ENCODE measurements around the gene ADGRL1. TPM values are rescaled to one million over a fixed set of nuclear protein-coding genes. Genes with fewer than 3 reads are reported as not detected.
"Not testable (repeated sequence)": the region's sequence is repeated elsewhere in the genome, so short reads cannot be mapped to it uniquely, and the experiment has no call there.

ADGRL1 gene
- total RNA-seq, 1 experiment from 2014 or later = 26.5 TPM

DNA sequence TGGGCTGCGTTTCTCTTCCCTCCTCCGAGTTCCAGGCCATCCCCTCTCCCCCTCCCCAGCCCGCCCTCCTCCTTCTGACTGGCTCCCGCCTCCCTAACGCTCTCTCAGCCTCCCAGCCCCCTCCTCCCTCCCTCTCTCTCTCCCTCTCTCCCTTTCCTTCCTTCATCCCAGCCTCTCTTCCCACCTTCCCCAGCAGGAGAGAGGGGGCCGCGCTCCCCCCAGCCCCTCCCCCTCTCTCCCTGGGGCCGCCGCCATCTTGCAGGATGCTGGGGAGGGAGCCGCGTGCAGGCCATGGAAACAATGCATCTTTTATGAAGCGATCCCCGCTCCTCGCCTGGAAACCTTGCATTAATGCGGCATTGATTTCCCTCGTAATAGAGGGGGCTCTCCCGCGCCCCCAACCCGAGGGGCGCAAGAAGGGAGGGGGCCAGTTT, 42.6 kb upstream of the ADGRL1 start:
- no peak overlapping the region for H3K27ac Mint-ChIP-seq (ENCODE audit: unreplicated experiment)
- no peak for DNase-seq
- H3K36me3 Mint-ChIP-seq (ENCODE audit: insufficient read depth, unreplicated experiment) = no peaks in the 10 kb centered on the region
- H3K27me3 Mint-ChIP-seq (ENCODE audit: unreplicated experiment) = peaks cover 18% of the 10 kb centered on the region
- TF ChIP-seq, protein P1, sequence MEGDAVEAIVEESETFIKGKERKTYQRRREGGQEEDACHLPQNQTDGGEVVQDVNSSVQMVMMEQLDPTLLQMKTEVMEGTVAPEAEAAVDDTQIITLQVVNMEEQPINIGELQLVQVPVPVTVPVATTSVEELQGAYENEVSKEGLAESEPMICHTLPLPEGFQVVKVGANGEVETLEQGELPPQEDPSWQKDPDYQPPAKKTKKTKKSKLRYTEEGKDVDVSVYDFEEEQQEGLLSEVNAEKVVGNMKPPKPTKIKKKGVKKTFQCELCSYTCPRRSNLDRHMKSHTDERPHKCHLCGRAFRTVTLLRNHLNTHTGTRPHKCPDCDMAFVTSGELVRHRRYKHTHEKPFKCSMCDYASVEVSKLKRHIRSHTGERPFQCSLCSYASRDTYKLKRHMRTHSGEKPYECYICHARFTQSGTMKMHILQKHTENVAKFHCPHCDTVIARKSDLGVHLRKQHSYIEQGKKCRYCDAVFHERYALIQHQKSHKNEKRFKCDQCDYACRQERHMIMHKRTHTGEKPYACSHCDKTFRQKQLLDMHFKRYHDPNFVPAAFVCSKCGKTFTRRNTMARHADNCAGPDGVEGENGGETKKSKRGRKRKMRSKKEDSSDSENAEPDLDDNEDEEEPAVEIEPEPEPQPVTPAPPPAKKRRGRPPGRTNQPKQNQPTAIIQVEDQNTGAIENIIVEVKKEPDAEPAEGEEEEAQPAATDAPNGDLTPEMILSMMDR (IDR thresholded peaks at IDR 0.05; ENCODE audit: unreplicated experiment) = no peak
- intact Hi-C loops (cut with micrococcal nuclease; ENCODE audit: unreplicated experiment) = no loop called here
- no peaks in the 10 kb centered on the region for H3K9me3 Mint-ChIP-seq (ENCODE audit: low read depth, unreplicated experiment)
- CTCF ChIA-PET = no interaction called here
- H3K4me3 Mint-ChIP-seq (ENCODE audit: low read depth, unreplicated experiment) = peak overlapping the region; percentile 26
- no peaks in the 10 kb centered on the region for H3K4me1 Mint-ChIP-seq (ENCODE audit: low read depth, unreplicated experiment)
- no TSS peak for BruUV-seq (replicated peaks)

DNA sequence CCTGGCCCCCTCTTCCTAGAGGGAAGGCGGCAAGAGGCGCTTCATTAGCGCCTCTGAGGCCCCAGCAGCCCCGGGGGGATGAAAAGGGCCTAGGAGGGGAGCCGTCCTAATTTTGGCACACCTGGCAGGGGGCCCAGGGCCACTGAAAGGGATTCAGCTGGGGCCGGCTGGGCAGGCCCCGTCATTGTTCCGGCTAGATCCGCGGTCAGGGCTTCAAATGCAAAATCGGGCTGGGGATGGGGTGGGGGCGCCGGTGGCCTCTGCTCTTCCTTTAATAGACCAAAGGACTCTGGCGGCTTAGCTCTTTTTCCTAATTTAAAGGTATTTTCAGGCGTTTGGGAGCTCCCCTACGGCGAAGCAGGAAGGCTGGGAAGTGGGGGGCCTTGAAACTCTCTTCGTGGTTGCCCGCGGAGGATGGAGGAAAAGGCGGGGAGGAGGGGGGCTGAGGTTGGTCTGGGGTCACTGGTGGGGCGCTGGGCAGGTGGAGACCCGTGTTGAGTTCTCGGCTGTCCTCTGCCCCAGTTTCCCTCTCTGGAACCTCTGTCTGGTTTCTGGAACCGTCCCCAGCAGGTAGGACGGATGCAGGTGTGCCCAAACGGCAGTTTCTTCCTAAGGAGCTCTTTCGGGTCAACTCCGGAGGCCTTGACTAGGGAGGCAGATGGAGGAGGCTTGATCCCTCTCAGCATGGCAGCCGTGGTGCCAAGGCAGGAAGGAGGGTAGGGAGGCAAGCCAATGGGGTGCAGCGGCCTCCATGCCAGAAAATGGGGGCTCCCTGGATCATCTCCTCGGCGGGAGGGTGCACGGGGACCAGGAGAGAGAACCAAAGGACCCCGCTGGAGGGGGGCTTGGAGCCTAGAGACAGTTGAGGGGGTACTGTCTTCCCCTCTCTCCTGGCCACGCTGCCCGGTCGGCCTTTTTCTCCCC, 41.8 kb upstream of the ADGRL1 start:
- H3K9me3 Mint-ChIP-seq (ENCODE audit: low read depth, unreplicated experiment); H3K4me3 Mint-ChIP-seq (ENCODE audit: low read depth, unreplicated experiment); H3K27ac Mint-ChIP-seq (ENCODE audit: unreplicated experiment); H3K36me3 Mint-ChIP-seq (ENCODE audit: insufficient read depth, unreplicated experiment); intact Hi-C loops (cut with micrococcal nuclease; ENCODE audit: unreplicated experiment); H3K4me1 Mint-ChIP-seq (ENCODE audit: low read depth, unreplicated experiment); CTCF ChIA-PET; BruUV-seq (replicated peaks); DNase-seq: not testable (repeated sequence)
- H3K27me3 Mint-ChIP-seq (ENCODE audit: unreplicated experiment) = peaks cover 18% of the 10 kb centered on the region

DNA sequence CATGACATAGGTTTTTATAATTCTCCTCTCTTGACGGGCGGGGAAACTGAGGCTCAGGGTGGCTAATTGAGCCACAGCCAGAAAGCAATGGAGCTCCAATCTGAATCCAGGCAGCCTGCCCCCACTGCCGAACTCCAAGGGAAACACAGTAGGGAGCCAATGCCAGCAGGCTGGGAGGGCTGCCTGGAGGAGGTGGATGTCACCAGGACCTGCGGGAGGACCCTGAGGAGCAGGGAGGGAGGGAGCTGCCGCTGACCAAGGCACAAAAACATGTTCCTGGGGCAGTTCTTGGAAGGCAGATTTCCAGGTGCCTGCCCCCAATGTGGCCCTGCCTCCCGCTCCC, 41.2 kb upstream of the ADGRL1 start:
- H3K4me3 Mint-ChIP-seq (ENCODE audit: low read depth, unreplicated experiment); H3K9me3 Mint-ChIP-seq (ENCODE audit: low read depth, unreplicated experiment); H3K27ac Mint-ChIP-seq (ENCODE audit: unreplicated experiment); BruUV-seq (replicated peaks); CTCF ChIA-PET; H3K4me1 Mint-ChIP-seq (ENCODE audit: low read depth, unreplicated experiment); H3K36me3 Mint-ChIP-seq (ENCODE audit: insufficient read depth, unreplicated experiment); intact Hi-C loops (cut with micrococcal nuclease; ENCODE audit: unreplicated experiment); DNase-seq: not testable (repeated sequence)
- H3K27me3 Mint-ChIP-seq (ENCODE audit: unreplicated experiment) = peaks cover 18% of the 10 kb centered on the region

DNA sequence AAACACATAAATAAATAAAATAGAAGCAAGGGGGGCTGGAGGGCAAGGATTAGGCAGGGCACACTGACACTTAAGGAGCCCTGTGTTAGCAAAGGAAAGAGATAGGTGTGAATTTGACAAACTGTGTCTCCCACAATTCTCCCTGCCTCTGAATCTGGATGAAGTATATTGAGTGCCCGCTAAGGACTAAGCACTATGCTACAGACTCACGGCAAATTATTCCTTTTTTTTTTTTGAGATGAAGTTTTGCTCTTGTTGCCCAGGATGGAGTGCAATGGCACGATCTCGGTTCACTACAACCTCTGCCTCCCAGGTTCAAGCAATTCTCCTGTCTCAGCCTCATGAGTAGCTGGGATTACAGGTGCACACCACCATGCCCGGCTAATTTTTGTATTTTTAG, 38.4 kb upstream of the ADGRL1 start:
- H3K9me3 Mint-ChIP-seq (ENCODE audit: low read depth, unreplicated experiment); H3K27ac Mint-ChIP-seq (ENCODE audit: unreplicated experiment); intact Hi-C loops (cut with micrococcal nuclease; ENCODE audit: unreplicated experiment): not testable (repeated sequence)

DNA sequence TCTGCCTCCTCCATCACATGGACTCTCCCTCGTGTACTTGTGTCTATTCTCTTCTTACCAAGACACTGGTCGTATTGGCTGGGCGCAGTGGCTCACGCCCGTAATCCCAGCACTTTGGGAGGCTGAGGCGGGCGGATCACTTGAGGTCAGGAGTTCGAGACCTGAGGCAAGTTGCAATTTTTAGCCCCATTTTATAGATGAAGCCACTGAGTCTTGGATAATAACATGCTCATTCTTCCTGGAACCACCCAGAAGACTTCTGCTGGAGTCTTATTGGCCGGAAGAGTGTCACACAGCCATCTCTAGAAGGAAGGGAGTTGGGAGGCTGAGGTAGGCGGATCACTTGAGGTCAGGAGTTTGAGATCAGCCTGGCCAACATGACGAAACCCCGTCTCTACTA, 37.7 kb upstream of the ADGRL1 start:
- BruUV-seq (replicated peaks); intact Hi-C loops (cut with micrococcal nuclease; ENCODE audit: unreplicated experiment); H3K4me3 Mint-ChIP-seq (ENCODE audit: low read depth, unreplicated experiment); H3K27ac Mint-ChIP-seq (ENCODE audit: unreplicated experiment); DNase-seq; H3K4me1 Mint-ChIP-seq (ENCODE audit: low read depth, unreplicated experiment); H3K36me3 Mint-ChIP-seq (ENCODE audit: insufficient read depth, unreplicated experiment); H3K9me3 Mint-ChIP-seq (ENCODE audit: low read depth, unreplicated experiment): not testable (repeated sequence)
- H3K27me3 Mint-ChIP-seq (ENCODE audit: unreplicated experiment) = peaks cover 12% of the 10 kb centered on the region
- CTCF ChIA-PET = interaction anchor here (0.6 kb wide), 1 partner anchor 428 kb away, joined by 15 read pairs; no protein-coding TSS in a partner anchor

More for the DNA sequence above, 38.4 kb upstream of the ADGRL1 start:
- DNase-seq; H3K4me3 Mint-ChIP-seq (ENCODE audit: low read depth, unreplicated experiment); H3K36me3 Mint-ChIP-seq (ENCODE audit: insufficient read depth, unreplicated experiment); H3K4me1 Mint-ChIP-seq (ENCODE audit: low read depth, unreplicated experiment); H3K27me3 Mint-ChIP-seq (ENCODE audit: unreplicated experiment); BruUV-seq (replicated peaks): not testable (repeated sequence)
- CTCF ChIA-PET = interaction anchor here (0.6 kb wide), 1 partner anchor 429 kb away, joined by 15 read pairs; no protein-coding TSS in a partner anchor

DNA sequence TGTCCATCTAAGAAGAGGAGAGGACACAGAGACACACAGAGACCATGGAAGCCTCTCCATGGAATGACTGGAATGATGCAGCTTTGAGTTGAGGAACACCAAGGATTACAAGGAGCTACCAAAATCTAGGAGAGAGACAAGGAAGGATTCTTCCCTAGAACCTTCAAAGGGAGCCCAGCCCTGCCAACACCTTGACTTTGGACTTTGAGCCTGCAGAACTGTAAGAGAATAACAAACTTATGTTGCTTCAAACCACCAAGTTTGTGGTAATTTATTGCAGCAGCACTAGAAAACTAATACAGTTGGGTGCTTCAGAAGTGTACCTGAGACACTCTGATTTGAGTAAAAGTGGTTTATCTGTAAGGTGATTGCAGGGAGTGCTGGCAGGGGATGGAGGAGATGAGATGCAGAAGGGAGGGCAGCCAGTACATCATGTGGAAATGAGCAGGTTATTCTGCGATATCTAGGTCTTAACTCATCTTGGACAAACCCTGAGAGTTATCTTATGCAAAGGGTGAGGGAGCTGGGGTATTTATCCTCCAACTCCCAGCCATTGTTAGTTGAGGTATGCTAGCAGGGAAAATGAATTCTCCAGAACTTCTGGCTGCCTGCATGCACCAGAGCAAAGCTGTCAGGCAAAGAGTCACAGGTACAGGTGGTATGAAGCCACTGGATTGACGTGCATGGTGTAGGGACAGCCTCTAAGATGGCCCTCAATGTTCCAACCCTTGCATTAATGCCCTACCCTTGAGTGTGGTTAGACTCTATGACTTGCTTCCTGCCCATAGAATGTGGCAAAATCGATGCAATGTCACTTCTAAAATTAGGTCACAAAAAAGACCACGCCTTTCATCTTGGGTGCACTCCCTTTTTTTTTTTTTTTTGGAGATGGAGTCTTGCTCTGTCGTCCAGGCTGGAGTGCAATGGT, 31.3 kb upstream of the ADGRL1 start:
- no peaks in the 10 kb centered on the region for H3K4me1 Mint-ChIP-seq (ENCODE audit: low read depth, unreplicated experiment)
- CTCF ChIA-PET = no interaction called here
- TF ChIP-seq, protein P1 (IDR thresholded peaks at IDR 0.05; ENCODE audit: unreplicated experiment) = no peak

DNA sequence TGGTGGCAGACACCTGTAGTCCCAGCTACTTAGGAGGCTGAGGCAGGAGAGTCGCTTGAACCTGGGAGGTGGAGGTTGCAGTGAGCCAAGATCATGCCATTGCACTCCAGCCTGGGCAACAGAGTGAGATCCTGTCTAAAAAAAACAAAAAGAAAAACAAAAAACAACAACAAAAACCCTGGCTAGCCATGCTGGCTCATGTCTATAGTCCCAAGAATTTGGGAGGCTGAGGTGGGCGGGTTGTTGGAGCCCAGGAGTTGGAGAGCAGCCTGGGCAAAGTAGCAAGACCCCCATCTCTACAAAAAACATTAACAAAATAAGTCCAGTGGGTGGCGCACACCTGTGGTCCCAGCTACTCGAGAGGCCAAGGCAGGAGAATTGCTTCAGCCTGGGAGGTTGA, 27.0 kb upstream of the ADGRL1 start:
- H3K27me3 Mint-ChIP-seq (ENCODE audit: unreplicated experiment); H3K4me3 Mint-ChIP-seq (ENCODE audit: low read depth, unreplicated experiment); CTCF ChIA-PET; H3K9me3 Mint-ChIP-seq (ENCODE audit: low read depth, unreplicated experiment); intact Hi-C loops (cut with micrococcal nuclease; ENCODE audit: unreplicated experiment); DNase-seq; H3K4me1 Mint-ChIP-seq (ENCODE audit: low read depth, unreplicated experiment); H3K36me3 Mint-ChIP-seq (ENCODE audit: insufficient read depth, unreplicated experiment); H3K27ac Mint-ChIP-seq (ENCODE audit: unreplicated experiment); BruUV-seq (replicated peaks): not testable (repeated sequence)

More for the DNA sequence above, 31.3 kb upstream of the ADGRL1 start:
- no peak for DNase-seq
- Mint-ChIP-seq H3K27me3 (ENCODE audit: unreplicated experiment) (peaks cover 12% of the 10 kb centered on the region), H3K27ac (ENCODE audit: unreplicated experiment) (no peak overlapping the region), H3K9me3 (ENCODE audit: low read depth, unreplicated experiment) (no peaks in the 10 kb centered on the region), H3K36me3 (ENCODE audit: insufficient read depth, unreplicated experiment) (no peaks in the 10 kb centered on the region), H3K4me3 (ENCODE audit: low read depth, unreplicated experiment) (no peak overlapping the region)
- BruUV-seq (replicated peaks) = no TSS peak
- intact Hi-C loops (cut with micrococcal nuclease; ENCODE audit: unreplicated experiment) = no loop called here

DNA sequence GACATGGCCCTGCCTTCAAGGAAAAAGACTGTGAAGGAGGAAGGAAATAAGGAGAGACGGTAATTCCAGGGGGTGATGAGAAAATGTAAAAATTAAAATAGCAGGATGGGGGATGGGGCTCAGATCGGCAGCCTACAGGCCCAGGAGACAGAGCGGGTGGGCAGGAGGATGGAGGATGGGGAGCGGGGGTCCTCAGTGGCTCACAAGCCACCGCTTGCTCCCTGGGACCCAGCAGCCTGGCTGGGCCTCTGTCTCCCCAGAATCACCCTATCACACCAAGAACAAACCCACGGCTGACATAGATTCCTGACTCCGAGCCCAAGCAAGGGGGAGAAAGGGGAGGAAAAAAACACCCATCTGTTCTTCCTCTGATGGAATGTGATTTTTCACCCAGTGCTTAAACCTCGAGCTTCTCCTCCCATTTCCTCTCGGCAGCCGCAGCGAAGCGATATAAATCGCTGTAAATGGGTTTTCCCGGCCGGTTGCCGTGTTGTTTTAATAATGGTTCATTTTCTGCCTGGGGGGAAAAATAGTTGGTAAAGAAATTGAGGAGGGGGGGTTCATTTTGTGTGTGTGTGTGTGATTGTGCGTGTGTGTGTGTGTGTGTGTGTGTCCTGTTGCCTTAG, 22.6 kb upstream of the ADGRL1 start:
- not testable (repeated sequence) for H3K4me3 Mint-ChIP-seq (ENCODE audit: low read depth, unreplicated experiment); BruUV-seq (replicated peaks)

More for the DNA sequence above, 22.6 kb upstream of the ADGRL1 start:
- CTCF ChIA-PET; DNase-seq; H3K4me1 Mint-ChIP-seq (ENCODE audit: low read depth, unreplicated experiment); H3K36me3 Mint-ChIP-seq (ENCODE audit: insufficient read depth, unreplicated experiment); H3K27me3 Mint-ChIP-seq (ENCODE audit: unreplicated experiment); H3K27ac Mint-ChIP-seq (ENCODE audit: unreplicated experiment); H3K9me3 Mint-ChIP-seq (ENCODE audit: low read depth, unreplicated experiment); intact Hi-C loops (cut with micrococcal nuclease; ENCODE audit: unreplicated experiment): not testable (repeated sequence)

Data from Calu3 (cell line).